GM06990 (cell line): ENCODE data around the gene AIPL1.

Experiments
- DNase-seq: peaks from one replicate; pipeline ENCODE4 v3.0.0-alpha.2; 2011; ENCODE audit not compliant: insufficient read length; ENCODE audit errors: extremely low read depth
- H3K27me3 ChIP-seq: replicated peaks from 2 replicates; pipeline ENCODE4 v1.6.0; 2011; ENCODE audit warnings: low read length; ENCODE audit not compliant: control insufficient read depth, insufficient read depth
- H3K36me3 ChIP-seq: 2 replicates; pipeline ENCODE4 v1.5.1; 2011; ENCODE audit warnings: low read length; ENCODE audit not compliant: control insufficient read depth, insufficient read depth
- H3K4me3 ChIP-seq: replicated peaks from 2 replicates; pipeline ENCODE4 v1.5.1; 2011; ENCODE audit warnings: low read depth, mild to moderate bottlenecking, control low read depth, low read length
- CTCF ChIP-seq: IDR thresholded peaks from 2 replicates; pipeline ENCODE4 v1.5.1; 2011; ENCODE audit warnings: low read length, control low read depth, mild to moderate bottlenecking, inconsistent platforms; ENCODE audit not compliant: insufficient read depth, poor library complexity, severe bottlenecking

AIPL1 gene

GRCh38 chr17:6463616-6464445 lies 28.9 kb upstream of the AIPL1 start:
- Histone ChIP-seq H3K4me3 (no peak overlapping the region), H3K36me3 (no peaks in the 10 kb centered on the region), H3K27me3 (no peaks in the 10 kb centered on the region; the same call in none of the 2 replicates)
- no peak for DNase-seq
- TF ChIP-seq CTCF = no peak

GRCh38 chr17:6462692-6463091 lies 27.8 kb upstream of the AIPL1 start:
- Histone ChIP-seq H3K4me3 (no peak overlapping the region), H3K27me3 (no peaks in the 10 kb centered on the region; the same call in 1 of the 2 replicates), H3K36me3 (no peaks in the 10 kb centered on the region)
- no peak for DNase-seq
- no peak for TF ChIP-seq CTCF

GRCh38 chr17:6461792-6462524 lies 27.0 kb upstream of the AIPL1 start:
- no peaks in the 10 kb centered on the region for H3K36me3 ChIP-seq
- H3K27me3 ChIP-seq = no peaks in the 10 kb centered on the region; the same call in 1 of the 2 replicates
- no peak overlapping the region for H3K4me3 ChIP-seq
- no peak for TF ChIP-seq CTCF
- DNase-seq = no peak

- DNase-seq = no peak
- Histone ChIP-seq H3K4me3 (no peak overlapping the region), H3K27me3 (no peaks in the 10 kb centered on the region; the same call in 1 of the 2 replicates), H3K36me3 (no peaks in the 10 kb centered on the region)
- no peak for TF ChIP-seq CTCF
These were observed 26.3 kb upstream of the AIPL1 start for GRCh38 chr17:6461246-6461645.

GRCh38 chr17:6460531-6461161 lies 25.7 kb upstream of the AIPL1 start:
- H3K36me3 ChIP-seq = no peaks in the 10 kb centered on the region
- DNase-seq = no peak
- TF ChIP-seq CTCF = no peak
- H3K27me3 ChIP-seq = no peaks in the 10 kb centered on the region; the same call in 1 of the 2 replicates
- no peak overlapping the region for H3K4me3 ChIP-seq
